ENCODE results near the gene MAP3K13. TPM values are rescaled to one million over a fixed set of nuclear protein-coding genes. Genes with fewer than 3 reads are reported as not detected.
"Not testable (repeated sequence)": the region's sequence is repeated elsewhere in the genome, so short reads cannot be mapped to it uniquely, and the experiment has no call there.

The MAP3K13 gene
- total RNA-seq, 1 donor, result 21.9 TPM

DNA sequence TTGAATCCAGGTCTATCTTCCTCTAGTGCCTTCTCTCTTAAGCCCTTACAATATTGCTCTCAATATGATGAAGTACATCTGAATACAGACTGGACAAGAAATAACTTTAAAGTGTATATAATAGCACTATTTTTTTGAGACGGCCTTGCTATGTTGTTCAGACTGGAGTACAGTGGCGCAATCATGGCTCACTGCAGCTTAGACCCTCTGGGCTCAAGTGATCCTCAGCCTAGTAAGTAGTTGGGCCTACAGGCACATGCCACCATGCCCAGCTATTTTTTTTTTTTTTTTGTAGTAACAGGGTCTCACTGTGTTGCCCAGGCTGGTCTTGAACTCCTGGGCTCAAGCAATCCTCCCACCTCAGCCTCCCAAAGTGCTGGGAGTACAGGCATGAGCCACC, 53.6 kb downstream of the MAP3K13 start:
- DNase-seq (ENCODE audit: low read depth), result no peak
- H3K4me3 ChIP-seq (ENCODE audit: low read depth, low read length), result no peak overlapping the region
- TF ChIP-seq CTCF (IDR thresholded peaks at IDR 0.05; ENCODE audit: insufficient read depth, low read length), result no peak

- DNase-seq (ENCODE audit: low read depth); H3K4me3 ChIP-seq (ENCODE audit: low read depth, low read length): not testable (repeated sequence)
Measured at GRCh38 chr3:185418561-185418977, 55.6 kb downstream of the MAP3K13 start.

- H3K4me3 ChIP-seq (ENCODE audit: low read depth, low read length), result no peak overlapping the region
- peak; percentile 35 for DNase-seq (ENCODE audit: low read depth)
- no peak for TF ChIP-seq CTCF (IDR thresholded peaks at IDR 0.05; ENCODE audit: insufficient read depth, low read length)
Measured at GRCh38 chr3:185420762-185421161, 57.8 kb downstream of the MAP3K13 start.

GRCh38 chr3:185421577-185422232, 58.8 kb downstream of the MAP3K13 start:
- H3K4me3 ChIP-seq (ENCODE audit: low read depth, low read length), result no peak overlapping the region
- DNase-seq (ENCODE audit: low read depth), result no peak
- no peak for TF ChIP-seq CTCF (IDR thresholded peaks at IDR 0.05; ENCODE audit: insufficient read depth, low read length)

- no peak overlapping the region for H3K4me3 ChIP-seq (ENCODE audit: low read depth, low read length)
- DNase-seq (ENCODE audit: low read depth), result no peak
- TF ChIP-seq CTCF (IDR thresholded peaks at IDR 0.05; ENCODE audit: insufficient read depth, low read length), result no peak
Measured at GRCh38 chr3:185422677-185423076, 59.7 kb downstream of the MAP3K13 start.

DNA sequence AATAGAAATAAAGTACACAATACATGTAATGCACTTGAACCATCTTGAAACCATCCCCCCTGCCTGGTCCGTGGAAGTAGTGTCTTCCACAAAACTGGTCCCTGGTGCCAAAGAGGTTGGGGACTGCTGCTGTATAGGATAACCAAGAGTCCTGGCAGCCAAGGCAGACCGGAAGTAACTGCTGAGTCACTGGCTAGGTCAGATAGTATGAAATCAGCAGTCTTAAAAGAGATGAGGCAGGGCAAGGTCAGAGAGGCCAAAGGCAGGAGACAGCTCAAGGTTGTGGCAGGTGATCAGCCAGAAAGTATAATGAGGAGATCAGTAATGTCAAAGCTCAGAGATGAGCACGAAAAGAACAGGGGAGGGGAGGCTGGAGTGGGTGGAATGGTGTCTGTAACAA, 60.2 kb downstream of the MAP3K13 start:
- DNase-seq (ENCODE audit: low read depth), result peak; percentile 10
- no peak overlapping the region for H3K4me3 ChIP-seq (ENCODE audit: low read depth, low read length)
- no peak for TF ChIP-seq CTCF (IDR thresholded peaks at IDR 0.05; ENCODE audit: insufficient read depth, low read length)

DNA sequence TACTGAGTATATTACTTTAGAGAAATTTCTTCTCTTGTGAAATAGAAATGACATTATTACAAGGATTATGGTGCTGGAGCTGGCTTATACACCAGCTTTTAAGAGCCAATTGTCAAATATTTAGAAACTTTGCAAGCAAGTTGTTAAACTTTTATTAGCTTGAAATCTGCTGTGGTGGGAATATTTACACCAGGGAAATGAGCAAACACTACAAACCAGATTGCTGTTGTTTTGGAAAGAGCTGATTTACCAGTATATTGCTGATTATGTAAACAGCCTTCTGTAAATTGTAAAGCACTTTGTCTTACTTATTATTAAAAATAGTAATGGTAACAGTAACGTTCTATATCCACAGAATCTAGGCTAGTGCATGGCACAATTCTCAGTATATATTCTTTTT, 61.5 kb downstream of the MAP3K13 start:
- TF ChIP-seq CTCF (IDR thresholded peaks at IDR 0.05; ENCODE audit: insufficient read depth, low read length), result no peak
- DNase-seq (ENCODE audit: low read depth), result no peak
- H3K4me3 ChIP-seq (ENCODE audit: low read depth, low read length), result no peak overlapping the region
